ENCODE results near the gene RPTOR.
"Not testable (repeated sequence)": the region's sequence is repeated elsewhere in the genome, so short reads cannot be mapped to it uniquely, and the experiment has no call there.

DNA sequence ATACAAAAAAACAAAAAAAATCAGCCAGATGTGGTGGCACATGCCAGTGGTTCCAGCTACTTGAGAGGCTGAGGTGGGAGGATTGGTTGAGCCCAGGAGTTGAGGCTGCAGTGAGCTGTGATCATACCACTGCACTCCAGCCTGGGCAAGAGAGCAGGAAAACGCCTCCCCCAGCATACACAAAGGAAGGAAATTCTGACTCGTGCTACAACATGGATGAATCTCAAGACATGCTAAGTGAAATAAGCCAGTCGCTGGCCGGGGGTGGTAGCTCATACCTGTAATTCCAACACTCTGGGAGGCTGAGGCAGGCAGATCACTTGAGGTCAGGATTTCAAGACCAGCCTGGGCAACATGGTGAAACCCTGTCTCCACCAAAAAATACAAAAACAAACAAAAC is 37.5 kb upstream of the RPTOR start:
- TF ChIP-seq, protein P1, sequence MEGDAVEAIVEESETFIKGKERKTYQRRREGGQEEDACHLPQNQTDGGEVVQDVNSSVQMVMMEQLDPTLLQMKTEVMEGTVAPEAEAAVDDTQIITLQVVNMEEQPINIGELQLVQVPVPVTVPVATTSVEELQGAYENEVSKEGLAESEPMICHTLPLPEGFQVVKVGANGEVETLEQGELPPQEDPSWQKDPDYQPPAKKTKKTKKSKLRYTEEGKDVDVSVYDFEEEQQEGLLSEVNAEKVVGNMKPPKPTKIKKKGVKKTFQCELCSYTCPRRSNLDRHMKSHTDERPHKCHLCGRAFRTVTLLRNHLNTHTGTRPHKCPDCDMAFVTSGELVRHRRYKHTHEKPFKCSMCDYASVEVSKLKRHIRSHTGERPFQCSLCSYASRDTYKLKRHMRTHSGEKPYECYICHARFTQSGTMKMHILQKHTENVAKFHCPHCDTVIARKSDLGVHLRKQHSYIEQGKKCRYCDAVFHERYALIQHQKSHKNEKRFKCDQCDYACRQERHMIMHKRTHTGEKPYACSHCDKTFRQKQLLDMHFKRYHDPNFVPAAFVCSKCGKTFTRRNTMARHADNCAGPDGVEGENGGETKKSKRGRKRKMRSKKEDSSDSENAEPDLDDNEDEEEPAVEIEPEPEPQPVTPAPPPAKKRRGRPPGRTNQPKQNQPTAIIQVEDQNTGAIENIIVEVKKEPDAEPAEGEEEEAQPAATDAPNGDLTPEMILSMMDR (optimal IDR thresholded peaks at IDR 0.05 in 1 of 3, IDR thresholded peaks at IDR 0.05 in 1 of 3, conservative IDR thresholded peaks at IDR 0.05 in 1 of 3; ENCODE audit: extremely low read depth in 1 of 3, insufficient read depth in 2 of 3, low read length in 3 of 3), result not testable (repeated sequence)
- TF ChIP-seq EZH2 (IDR thresholded peaks at IDR 0.05; ENCODE audit: low read length), result not testable (repeated sequence)

Measured in keratinocyte (primary cell).